NCI-H1105 (cell line): ENCODE data around the gene ALDH1A3.
A peak's percentile ranks its signal among the peaks of the same experiment; 100 is the strongest.
"Not testable (repeated sequence)": the region's sequence is repeated elsewhere in the genome, so short reads cannot be mapped to it uniquely, and the experiment has no call there.

Experiments used
- DNase-seq: peaks from one replicate; lab custom pipeline; 2025; lab: John Stamatoyannopoulos, UW

The ALDH1A3 gene

DNA sequence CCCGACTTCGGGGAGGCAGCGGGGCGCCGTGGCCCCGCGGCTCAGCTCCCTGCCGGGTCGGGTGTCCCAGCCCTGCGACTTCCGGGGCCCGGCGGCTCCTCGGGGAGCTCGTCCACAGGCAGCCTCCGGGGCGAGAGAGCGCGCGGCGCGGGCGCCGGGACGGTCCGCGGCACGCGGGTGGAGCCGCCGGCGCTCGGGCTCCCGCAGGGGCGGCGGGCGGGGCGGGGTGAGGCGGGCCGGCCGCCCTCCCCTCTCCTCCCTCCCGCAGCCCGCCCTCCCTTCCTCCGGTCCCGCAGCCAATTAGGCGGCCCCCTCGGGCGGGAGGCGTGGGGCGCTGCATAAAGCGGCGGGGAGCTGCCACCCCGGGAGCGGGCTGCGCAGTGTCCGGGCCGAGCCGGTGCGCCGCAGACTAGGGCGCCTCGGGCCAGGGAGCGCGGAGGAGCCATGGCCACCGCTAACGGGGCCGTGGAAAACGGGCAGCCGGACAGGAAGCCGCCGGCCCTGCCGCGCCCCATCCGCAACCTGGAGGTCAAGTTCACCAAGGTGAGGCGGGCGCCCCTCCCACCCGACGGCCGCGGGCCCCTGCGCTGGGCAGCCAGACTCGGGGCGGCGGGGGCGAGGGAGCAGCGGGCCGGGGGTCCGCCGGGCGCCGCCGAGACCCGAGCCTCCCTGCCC is at the start of gene ALDH1A3:
ALDH1A3 (plus strand) TSS at position 368 of the 675 bp plus-strand sequence; CDS start at position 445, 77 bp downstream.
- no peak for DNase-seq

DNA sequence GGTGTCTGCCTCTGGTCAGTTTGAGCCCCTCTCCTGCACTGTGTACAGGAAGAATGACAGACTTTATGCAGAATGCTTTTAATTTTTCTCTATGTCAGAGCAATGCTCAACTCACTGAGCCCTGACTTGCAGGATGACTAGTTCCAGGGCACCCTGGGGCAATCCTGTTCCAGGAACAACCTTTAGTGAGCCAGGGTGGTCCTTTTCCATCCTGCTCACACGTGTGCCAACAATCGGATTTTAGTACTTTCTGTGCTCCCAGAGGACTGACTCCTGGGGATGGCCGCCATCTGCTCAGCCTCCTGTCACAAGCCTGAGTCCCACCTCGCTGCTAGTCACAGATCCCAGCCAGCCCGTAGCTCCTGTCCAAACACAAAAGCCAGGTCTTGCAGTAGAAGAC is 48.2 kb upstream of the ALDH1A3 start:
- no peak for DNase-seq

DNA sequence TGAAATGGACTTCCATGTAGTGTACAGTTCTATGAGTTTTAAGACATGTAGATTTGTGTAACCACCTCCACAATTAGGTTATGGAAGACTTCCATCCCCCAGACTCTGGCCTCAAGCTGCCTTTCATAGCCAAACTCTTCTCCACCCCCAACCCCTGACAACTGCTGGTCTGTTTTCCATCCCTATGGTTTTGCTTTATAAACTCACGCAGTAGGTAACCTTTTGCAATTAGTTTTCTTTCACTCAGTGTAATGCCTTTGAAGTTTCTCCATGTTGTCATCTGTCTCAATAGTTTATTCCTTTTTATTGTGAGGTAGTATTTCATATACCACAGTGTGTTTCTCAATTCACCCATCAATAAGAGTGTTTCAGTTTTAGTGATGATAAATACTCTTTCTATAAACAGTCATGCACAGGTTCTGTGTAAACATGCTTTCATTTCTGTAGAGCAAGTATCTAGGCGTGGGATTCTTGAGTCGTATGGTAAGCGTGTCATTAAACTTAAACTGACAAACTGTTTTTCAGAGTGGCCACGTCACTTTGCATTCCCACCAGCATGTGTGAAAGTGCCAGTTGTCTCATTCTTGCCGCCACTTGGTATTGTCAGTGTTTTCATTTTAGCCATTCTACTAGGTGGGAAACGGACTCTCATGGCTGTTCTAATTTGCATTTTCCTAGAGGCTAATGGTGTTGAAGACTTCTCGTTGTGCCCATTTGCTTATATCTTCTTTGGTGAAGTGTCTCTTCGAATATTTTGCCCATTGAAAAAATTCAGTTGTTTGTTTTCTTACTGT is 47.3 kb upstream of the ALDH1A3 start:
- DNase-seq, result no peak

DNA sequence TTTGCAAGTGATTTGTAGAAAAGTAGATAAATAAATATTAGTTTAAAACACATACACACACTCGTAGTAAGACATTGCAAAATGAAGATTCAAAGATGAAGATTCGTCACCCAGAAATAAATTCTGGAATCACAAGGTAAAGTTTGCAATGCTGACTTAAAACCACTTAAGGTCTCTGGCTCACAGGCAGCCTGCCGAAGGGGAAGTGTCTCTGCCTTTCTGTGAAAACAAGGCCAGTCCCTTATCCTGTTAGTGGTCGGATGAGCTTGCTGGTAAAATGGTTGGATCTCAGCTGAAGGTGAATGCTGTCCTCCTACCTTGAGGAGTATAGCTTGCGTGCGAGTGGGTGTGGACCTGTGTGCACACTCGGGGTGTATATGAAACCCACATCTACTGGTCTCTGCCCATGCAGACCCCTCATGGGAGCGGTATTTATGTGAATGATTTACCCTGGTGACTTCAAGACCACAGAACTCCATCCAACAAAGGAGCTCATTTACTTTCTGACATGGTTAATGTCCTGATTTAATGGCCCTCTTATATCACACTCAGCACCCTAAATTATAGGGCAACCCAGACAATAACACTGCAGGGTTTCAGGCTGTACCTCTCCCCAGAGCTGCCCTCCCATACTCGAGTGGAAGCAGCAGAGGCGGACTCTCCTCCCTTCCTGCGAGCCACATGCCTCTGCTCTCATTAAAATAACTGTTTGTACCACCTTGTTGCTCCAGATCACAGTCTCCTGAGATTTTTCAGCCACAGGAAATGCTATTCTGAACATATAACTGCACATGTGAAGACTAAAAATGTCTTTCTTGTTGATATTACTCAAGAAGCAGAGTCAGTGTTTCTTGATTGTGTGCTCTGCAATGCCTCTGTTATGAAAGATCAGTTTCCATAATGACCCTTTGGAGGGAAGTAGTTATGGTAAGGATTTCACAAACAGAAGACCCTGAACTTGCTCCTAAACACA is 45.9 kb upstream of the ALDH1A3 start:
- no peak for DNase-seq

DNA sequence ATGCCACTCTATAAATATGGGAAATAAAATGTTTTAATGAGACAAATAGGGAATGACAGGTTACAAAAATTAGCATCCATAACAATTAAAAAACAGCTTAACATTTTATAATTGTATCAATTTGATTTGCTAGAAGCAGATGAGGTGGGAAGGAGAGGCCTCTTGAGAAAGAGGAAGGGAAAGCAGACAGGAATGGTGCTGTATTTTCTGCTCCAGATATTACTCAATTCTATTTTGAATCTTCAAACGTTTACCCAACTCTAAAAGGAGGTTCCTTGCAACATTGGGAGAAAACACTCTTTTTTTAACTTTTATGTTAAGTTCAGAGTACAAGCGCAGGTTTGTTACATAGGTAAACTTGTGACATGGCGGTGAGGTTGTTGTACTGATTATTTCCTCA is 44.9 kb upstream of the ALDH1A3 start:
- no peak for DNase-seq

DNA sequence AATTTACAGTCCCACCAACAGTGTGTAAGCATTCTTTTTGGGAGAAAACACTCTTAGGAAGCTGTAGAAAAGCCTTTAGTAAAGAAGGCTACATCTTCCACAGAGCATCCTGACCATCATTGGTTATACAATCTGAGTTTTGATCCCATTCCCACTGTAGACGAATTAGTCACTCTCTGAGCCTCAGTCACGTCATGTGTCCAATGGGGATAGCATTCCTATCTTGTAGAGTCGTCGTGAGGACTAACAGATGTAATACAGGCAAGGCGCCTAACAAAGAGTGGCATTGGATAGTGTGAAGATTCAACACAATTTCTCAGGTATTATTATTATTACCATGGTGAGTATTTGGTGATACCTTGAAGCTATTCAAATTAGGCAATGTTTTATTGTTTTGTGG is 44.0 kb upstream of the ALDH1A3 start:
- no peak for DNase-seq

DNA sequence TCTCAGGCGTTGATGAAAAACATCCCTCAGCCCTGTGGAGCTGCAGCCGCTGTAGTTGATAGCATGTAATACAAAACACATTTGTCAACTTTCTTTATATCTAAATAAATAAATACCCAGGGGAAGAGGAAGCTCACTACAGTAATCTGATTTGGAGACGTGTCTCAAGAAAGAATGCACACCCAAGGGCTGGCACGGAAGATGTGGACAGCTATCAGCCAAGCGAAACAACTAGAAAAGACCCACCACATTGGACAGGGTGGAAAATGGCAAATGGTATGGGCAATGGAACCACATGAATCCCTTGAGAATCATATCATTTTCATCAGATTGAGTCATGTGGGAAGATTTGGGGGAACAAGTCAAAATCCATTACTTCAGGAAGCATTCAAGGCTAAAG is 43.1 kb upstream of the ALDH1A3 start:
- no peak for DNase-seq

DNA sequence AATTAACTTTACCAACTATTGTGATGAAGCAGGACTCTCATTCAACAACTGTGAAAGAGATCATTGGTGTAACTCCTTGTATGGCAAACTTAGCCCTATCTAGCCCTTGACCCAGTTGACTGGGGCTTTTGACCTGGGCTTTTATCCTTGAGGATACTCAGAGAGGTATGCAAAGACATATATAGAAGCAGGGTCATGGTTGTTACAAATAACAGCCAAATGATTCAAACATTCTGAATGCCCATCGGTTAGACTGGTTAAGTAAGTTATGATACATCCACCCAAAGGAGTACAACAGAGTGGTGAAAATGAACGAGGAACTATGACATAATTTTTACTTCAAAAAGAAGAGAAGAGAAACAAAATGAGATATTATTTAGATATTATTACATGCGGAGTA is 38.2 kb upstream of the ALDH1A3 start:
- no peak for DNase-seq

DNA sequence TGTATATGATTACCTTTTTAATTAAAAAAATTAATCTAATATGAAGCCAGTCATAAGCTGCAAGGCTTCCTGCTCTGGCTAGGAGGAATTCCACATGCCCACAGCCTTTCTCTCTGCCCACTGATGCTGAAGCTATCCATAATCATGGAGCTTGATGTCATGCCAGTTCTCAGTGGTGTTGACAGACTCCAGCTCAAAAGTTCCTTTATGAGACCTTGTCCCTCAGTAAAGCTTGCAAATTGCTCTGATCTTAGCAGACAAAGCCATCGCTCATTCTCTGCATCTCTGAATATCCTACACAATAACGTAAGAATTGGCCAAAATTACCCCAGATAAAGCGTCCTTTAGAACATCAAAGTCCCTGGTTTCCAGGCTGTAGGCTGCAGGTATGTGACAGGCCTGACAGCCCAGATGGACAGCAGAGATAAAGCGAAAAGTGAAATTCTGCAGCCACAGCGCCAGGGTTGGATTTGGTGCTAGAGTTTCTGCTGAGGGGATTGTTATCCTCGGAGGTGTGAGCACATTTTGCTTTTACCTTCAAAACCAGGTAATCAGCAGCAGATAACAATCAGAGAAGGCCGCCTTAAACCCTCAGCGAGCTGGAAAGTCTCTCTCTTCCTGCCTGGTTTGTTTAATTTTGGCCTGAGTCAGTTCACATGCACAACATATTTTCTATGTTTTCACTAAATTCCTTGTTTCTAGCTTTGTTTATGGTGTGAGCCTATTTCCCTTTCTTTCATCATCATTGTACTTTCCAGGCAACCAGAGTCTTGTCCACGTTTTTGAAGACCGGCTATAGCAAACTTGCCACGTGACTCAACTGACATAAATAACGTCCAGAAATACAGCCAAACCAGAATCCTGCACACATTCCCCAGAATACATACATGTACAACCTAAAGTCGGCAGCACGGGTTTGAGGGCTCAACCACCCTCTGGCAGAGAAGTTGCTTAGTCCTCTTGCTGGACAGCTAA is 36.6 kb upstream of the ALDH1A3 start:
- DNase-seq, result no peak

DNA sequence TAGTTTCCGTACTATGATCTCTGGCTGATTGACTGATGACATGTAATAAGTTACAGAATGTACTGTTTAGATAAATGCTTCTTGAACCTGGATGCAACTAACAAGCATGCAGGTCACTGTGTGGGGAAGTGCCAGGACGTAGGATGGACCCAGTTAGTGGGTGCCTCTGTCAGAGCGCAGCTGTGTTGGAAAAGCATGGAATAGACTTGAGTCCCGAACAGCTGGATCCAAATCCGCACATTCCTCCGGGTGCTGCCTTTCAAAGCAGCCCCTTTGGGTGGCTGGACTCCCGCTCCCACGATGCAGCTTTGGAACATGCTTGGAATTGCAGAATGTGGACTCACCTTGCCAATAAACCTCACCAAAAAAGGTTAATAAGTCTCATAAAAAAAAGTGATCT is 35.5 kb upstream of the ALDH1A3 start:
- no peak for DNase-seq

DNA sequence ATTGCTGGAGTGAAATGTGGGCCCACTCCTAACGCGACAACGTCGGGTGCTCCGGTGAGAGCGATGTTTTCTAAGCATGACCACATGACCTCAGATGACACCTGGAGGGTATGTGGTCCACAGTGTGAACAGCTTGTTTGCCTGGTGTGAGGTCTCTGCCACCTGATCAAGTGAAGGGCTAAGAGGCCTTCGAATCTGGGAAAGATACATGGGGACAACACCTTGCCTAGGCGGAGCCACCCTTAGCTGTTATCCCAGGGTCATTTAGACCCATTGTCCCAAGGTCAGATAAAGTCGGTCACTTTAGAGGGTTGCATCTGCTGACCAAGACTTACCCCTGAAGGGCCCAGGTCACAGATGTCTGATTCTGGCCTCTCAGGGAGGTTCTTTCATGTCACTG is 34.9 kb upstream of the ALDH1A3 start:
- no peak for DNase-seq

DNA sequence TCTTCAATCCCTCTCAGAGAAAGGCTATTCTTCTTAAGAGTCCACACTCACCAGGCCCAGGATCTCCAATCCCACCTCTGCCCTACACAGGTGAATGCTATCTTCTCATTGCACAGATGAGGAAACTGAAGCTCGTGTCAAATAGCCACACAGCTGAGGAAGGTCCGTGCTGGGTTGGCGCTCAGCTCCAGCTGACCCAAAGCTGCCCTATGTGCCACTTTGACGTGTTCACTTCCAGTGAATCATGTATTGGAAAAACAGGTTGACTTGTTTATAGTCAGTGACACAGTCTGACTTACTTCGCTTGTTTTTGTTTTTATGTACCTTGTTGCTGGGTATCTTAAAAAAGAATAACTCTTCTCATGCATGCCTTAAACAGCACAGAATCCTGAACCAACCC is 32.4 kb upstream of the ALDH1A3 start:
- DNase-seq, result no peak

DNA sequence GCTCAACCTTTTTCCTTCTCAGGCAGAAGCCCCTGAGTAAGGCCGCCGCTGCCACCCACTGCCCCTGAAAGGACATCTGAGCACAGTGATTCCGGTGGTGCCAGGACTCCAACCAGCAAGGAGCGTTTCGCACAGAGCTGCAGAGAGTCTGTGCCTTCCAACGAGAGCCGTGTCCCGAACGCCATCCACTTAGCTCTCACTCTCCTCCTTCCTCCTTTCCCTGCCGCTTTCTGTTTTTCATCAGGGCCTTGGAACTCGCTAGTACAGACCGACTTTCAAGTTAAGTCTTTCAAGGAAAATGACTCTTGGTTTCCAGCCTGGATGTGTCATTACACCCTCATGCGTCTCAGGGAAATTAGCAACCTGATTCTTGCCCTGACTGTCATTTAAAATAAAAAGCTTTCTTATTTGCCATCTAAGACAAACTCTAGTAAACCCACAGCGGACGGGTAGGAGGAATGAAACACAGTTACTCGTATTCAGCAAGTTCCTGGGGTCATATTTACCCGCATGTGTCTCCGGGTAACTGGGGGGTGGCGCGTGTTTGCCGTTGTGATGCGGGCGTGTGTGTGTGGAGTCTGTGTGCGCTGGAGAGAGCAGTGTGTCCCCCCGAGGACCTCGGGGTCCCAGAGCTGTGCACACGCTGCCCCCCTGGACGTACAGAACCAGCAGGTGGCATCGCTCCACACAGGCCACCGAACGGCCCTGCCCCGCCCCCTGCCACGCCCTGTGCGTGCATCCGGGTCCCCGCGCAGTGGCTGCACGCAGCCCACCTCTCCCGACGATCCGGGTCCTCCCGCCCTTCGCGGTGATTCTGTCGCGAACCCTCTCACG is 30.4 kb upstream of the ALDH1A3 start:
- peak; percentile 72 for DNase-seq

DNA sequence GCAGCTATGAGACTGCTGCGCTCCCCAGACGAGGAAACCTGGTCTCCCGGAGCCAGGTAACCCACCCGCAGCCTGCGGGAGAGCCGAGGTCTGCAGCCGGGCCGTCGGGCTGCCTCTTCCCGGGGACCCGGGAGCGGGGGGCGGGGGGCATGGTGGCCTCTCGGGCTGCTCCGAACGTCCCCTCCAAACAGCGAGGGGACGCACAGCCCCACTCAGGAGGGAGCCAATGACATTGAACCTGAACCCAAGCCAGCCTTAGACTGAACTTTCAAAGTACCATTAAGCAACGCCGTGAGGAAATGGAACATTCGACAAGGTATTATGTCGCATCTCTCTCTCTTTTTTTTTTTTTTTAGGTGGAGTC is 29.8 kb upstream of the ALDH1A3 start:
- DNase-seq, result no peak

DNA sequence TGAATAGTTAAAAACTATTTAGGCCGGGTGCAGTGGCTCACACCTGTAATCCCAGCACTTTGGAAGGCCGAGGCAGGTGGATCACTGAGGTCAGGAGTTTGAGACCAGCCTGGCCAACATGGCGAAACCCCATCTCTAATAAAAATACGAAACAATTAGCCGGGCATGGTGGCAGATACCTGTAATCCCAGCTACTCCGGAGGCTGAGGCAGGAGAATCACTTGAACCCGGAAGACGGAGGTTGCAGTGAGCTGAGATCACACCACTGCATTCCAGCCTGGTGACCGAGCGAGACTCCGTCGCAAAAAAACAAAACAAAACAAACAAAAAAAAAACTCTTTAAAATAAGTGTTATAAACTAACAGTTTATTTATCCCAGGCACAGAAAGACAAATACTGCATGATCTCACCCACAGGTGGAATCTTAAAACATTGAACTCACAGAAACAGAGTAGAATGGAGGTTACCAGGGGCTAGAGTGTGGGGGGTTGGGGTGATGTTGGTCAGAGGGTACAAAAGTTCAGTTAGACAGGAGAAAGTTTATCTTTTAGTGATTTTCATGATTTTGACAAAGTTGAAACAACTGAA is 28.1 kb upstream of the ALDH1A3 start:
- DNase-seq, result not testable (repeated sequence)

DNA sequence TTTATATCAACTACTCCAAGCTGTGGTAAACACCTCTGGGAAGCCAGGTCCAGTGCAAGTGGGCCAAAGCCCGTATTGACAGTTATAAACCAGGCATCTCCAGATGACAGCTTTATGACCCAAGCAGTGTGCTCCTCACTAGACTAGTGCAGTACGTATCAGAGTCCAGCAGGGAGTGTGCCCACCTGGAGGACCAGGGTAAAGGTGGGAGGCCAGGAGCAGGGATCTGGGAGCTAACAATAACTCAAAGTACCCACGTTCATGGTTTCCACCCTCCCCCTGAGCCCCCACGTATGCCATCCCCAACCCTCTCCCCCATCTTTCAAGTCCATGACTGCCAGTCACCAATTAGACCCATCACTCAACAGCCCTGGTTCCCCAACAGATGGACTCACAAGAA is 27.0 kb upstream of the ALDH1A3 start:
- DNase-seq, result no peak

DNA sequence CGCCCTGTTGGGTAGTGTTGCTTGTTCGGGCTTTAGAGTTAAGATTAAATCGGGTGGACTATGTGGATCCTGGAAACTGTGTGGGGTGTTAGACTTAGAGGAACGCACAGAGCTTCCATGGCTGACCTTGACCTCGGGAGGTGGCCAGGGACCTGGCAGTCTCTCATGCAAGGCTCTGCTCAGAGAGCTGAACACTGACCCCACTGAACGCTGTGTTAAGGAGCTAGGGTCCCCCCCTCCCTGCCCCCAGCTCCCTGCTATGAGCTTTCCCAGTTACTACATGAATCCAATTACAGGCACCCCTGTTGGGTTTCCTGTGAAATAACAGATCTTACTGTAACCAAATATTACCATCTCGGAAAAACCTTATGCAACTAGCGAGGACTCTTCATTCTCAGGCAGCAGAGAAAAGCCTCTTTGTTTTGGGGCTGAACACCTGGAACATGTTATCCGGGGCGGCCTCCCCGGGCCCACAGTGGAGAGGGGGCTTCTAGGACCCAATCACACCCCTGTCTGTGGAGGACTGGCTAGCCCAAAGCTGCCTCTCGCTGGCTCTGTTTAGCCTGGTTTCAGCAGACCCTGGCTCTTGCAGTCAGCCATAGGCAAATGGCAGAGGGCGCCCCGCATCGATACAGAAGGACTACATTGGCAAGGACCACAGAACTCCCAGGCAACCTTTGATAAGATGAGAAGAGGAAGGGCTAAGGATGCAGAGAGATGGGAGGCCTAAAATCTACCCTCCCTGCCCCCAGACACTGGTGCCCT is 25.8 kb upstream of the ALDH1A3 start:
- no peak for DNase-seq

DNA sequence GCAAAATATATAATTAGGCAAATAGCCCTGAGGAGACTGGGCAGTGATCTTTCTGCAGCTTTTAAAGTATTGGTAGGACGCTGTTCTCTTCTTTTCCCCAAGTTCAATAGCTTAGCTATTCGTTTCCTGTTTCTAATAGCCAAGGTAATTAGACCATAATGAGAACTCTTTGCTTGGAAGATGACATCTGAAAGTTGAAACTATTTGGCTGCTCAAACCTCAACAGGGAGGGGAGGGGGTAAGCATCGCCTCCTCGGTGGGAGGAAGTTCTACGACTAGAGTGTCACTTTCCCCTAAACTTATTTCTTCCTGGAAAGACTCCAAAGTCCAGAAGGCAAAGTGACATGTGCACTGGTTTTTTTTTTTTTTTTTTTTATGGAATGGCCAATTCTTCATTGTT is 22.8 kb upstream of the ALDH1A3 start:
- DNase-seq, result no peak

DNA sequence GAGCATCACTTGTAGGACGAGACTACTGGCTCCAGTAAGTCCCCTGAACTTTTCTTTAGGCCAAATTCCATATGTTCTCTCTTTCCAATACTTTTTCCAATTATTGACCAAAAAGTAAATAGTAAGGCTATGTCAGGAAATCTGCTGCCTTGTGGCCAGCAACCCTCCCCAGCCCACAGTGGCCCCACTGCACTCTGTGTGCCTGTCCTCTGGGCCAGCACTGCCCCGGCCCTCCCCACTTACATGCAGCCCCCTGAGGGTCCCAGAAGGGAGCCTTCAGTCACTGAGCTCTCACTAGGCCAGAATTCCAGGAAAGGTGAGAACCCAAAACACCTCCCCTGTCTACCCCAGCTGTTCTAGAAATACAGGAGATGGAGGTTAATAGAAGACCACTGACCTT is 21.3 kb upstream of the ALDH1A3 start:
- DNase-seq, result no peak
